CD4-positive, alpha-beta T cell (primary cell): ENCODE data around the gene PCDH9. TPM values are rescaled to one million over a fixed set of nuclear protein-coding genes. Genes with fewer than 3 reads are reported as not detected.

Experiments
- ATAC-seq: fragments of 200-7000 bp; cut with Tn5 transposase; one replicate; pipeline ENCODE4 v1.10.0; 2022; ENCODE audit warnings: mild to moderate bottlenecking; ENCODE audit not compliant: poor library complexity
- CTCF ChIA-PET: fragments of 350-600 bp; sonication (Branson Sonifier 250); formaldehyde crosslinking; loops from one replicate; lab custom pipeline; 2021; ENCODE audit warnings: antibody characterized with exemption, inconsistent platforms; lab: Charles Lee
- POLR2A ChIA-PET: fragments of 350-600 bp; sonication (Branson Sonifier 250); formaldehyde crosslinking; loops from one replicate; lab custom pipeline; 2021; ENCODE audit warnings: antibody characterized with exemption, inconsistent platforms; lab: Charles Lee
- DNase-seq, 14 experiments: peaks; one replicate each; pipeline ENCODE4 v3.0.0-alpha.2; 2013 to 2020; ENCODE audit warnings: mixed read lengths in 2 of 14
- H3K27ac ChIP-seq, 2 donors: one replicate each; pipeline versions ENCODE4 v1.5.1 to v1.7.0; 2013; ENCODE audit warnings: low read length in 2 of 2, low read depth in 1 of 2, mild to moderate bottlenecking in 1 of 2
- H3K27me3 ChIP-seq, 2 experiments: 1 replicate in 1 of 2; 2 replicates in 1 of 2; pipeline versions ENCODE4 v1.6.1 to v1.7.0; 2013; ENCODE audit warnings: low read length in 2 of 2, control low read depth in 1 of 2, mild to moderate bottlenecking in 1 of 2, moderate library complexity in 1 of 2; ENCODE audit not compliant: insufficient read depth in 2 of 2, control insufficient read depth in 1 of 2
- H3K36me3 ChIP-seq: one replicate; pipeline ENCODE4 v1.6.1; 2013; ENCODE audit warnings: low read length, control low read depth; ENCODE audit not compliant: insufficient read depth
- H3K4me1 ChIP-seq: one replicate; pipeline ENCODE4 v1.6.1; 2013; ENCODE audit warnings: low read length, control low read depth; ENCODE audit not compliant: insufficient read depth
- H3K4me3 ChIP-seq: one replicate; pipeline ENCODE4 v1.5.1; 2013; ENCODE audit warnings: mild to moderate bottlenecking, low read length, moderate library complexity
- H3K9me3 ChIP-seq, 2 experiments: 1 replicate in 1 of 2; 2 replicates in 1 of 2; pipeline versions ENCODE4 v1.6.1 to v1.7.0; 2013; ENCODE audit warnings: low read length in 2 of 2, mild to moderate bottlenecking in 2 of 2, control low read depth in 1 of 2, moderate library complexity in 1 of 2; ENCODE audit not compliant: control insufficient read depth in 1 of 2, insufficient read depth in 1 of 2
- H3K27ac Mint-ChIP-seq: one replicate; pipeline ENCODE4 v1.8.0; 2020; ENCODE audit warnings: mixed read lengths
- H3K27me3 Mint-ChIP-seq: one replicate; pipeline ENCODE4 v1.8.0; 2021; ENCODE audit warnings: mixed read lengths
- H3K36me3 Mint-ChIP-seq: one replicate; pipeline ENCODE4 v1.8.0; 2021; ENCODE audit warnings: low read depth, mixed read lengths
- H3K4me1 Mint-ChIP-seq: one replicate; pipeline ENCODE4 v1.8.0; 2021; ENCODE audit warnings: low read depth, mixed read lengths
- H3K4me3 Mint-ChIP-seq: one replicate; pipeline ENCODE4 v1.8.0; 2020; ENCODE audit warnings: mild to moderate bottlenecking, mixed read lengths
- H3K9me3 Mint-ChIP-seq: one replicate; pipeline ENCODE4 v1.8.0; 2020; ENCODE audit warnings: mixed read lengths
- intact Hi-C, 2 experiments: fragments of 100-400 bp; cut with DNase I in 1 of 2; cut with micrococcal nuclease in 1 of 2; formaldehyde crosslinking; loops; one replicate each; pipeline versions ENCODE4 v1.15.1 to v1.9.0; 2023 to 2025; cut with DNase I, micrococcal nuclease
- total RNA-seq, 174 experiments: library from RNA in 2 of 174; stranded (reverse) in 2 of 174; gene quantifications; one replicate each; pipeline ENCODE4 v1.2.3 and lab custom pipeline; 2021 to 2026
- TF ChIP-seq, protein P1 (sequence below): fragments of 200-600 bp; IDR thresholded peaks from one replicate; pipeline ENCODE4 v1.8.0; 2022; ENCODE audit warnings: antibody characterized with exemption, mild to moderate bottlenecking

PCDH9 gene
- total RNA-seq, 2 experiments from 2014 or later, result 0.08 to 0.19 TPM

DNA sequence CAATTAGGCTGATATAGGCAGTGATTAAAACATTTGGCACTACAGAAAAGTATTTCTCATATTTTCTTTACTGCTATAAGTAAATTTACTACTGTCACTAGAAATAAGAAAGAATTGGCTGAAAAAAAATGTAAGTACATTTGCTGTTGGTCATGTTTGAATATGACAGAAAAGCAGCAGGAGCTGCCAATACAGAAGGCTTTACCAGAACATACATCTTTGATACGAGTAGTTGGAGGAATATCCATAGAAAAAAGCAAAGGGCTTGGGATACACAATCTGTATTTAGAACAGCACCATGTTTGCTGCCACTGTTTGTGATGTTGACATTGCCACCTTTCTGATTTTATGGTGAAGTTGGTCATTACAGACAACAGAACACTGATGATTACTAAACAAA is 21.6 kb downstream of the PCDH9 start:
- Histone ChIP-seq H3K27me3 (no peaks in the 10 kb centered on the region), H3K36me3 (no peaks in the 10 kb centered on the region), H3K4me3 (no peak overlapping the region), H3K4me1 (no peaks in the 10 kb centered on the region), H3K27ac (no peak overlapping the region), H3K9me3 (no peaks in the 10 kb centered on the region)
- no peak for DNase-seq
- Mint-ChIP-seq H3K27ac (no peak overlapping the region), H3K9me3 (no peaks in the 10 kb centered on the region), H3K4me1 (no peaks in the 10 kb centered on the region), H3K27me3 (no peaks in the 10 kb centered on the region), H3K4me3 (no peak overlapping the region), H3K36me3 (no peaks in the 10 kb centered on the region)
- no peak for ATAC-seq
- ChIA-PET POLR2A (no interaction called here), CTCF (no interaction called here)
- TF ChIP-seq, protein P1, sequence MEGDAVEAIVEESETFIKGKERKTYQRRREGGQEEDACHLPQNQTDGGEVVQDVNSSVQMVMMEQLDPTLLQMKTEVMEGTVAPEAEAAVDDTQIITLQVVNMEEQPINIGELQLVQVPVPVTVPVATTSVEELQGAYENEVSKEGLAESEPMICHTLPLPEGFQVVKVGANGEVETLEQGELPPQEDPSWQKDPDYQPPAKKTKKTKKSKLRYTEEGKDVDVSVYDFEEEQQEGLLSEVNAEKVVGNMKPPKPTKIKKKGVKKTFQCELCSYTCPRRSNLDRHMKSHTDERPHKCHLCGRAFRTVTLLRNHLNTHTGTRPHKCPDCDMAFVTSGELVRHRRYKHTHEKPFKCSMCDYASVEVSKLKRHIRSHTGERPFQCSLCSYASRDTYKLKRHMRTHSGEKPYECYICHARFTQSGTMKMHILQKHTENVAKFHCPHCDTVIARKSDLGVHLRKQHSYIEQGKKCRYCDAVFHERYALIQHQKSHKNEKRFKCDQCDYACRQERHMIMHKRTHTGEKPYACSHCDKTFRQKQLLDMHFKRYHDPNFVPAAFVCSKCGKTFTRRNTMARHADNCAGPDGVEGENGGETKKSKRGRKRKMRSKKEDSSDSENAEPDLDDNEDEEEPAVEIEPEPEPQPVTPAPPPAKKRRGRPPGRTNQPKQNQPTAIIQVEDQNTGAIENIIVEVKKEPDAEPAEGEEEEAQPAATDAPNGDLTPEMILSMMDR, result no peak
- intact Hi-C loops, result no loop called here

DNA sequence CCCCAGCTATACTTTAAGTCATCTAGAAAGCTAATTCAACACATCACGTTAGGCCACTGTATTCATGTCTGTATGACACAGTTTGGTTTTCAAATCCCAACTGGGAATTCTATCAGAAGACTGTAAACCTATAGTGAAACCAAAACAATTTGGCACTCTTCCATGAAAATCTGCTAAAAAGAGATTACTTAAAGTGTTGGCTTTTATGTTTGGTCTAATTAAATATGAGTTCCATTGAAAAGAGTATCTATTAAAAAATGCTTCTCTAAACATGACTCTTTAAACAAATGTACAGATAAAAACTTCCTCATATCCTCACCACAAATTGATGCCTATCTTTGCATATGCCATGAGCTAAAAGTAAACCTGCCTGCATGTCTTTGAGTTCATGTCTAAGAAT is 25.4 kb downstream of the PCDH9 start:
- no peaks in the 10 kb centered on the region for H3K36me3 ChIP-seq
- no peaks in the 10 kb centered on the region for H3K27me3 Mint-ChIP-seq
- H3K27ac ChIP-seq, result no peak overlapping the region
- H3K36me3 Mint-ChIP-seq, result no peaks in the 10 kb centered on the region
- H3K4me1 ChIP-seq, result no peaks in the 10 kb centered on the region
- H3K9me3 ChIP-seq, result no peaks in the 10 kb centered on the region
- H3K27ac Mint-ChIP-seq, result no peak overlapping the region
- H3K27me3 ChIP-seq, result no peaks in the 10 kb centered on the region
- POLR2A ChIA-PET, result no interaction called here
- no peaks in the 10 kb centered on the region for H3K4me1 Mint-ChIP-seq
- DNase-seq (no peak), ATAC-seq (no peak)
- no peak overlapping the region for H3K4me3 ChIP-seq
- intact Hi-C loops, result no loop called here
- H3K4me3 Mint-ChIP-seq, result no peak overlapping the region
- H3K9me3 Mint-ChIP-seq, result no peaks in the 10 kb centered on the region
- TF ChIP-seq, protein P1, result no peak
- CTCF ChIA-PET, result no interaction called here

DNA sequence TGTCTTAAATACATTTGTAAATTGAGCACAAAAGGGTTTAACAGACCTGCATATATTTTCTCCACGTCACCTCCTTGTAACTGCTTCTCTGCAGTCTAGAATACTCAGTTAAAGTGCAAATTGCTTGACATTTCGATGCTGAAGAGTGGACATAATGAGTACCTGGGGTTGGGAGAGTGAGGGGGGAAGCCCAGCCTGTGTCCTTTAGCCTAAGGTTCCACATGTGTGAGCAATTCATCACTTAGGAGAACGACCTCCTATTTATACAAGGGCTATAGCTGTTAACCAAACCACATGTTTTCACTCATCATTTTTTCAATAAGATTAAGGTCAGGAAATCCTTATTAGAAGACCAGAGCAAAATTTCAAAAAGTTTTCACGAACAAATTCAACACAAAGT is 29.5 kb downstream of the PCDH9 start:
- ChIA-PET POLR2A (no interaction called here), CTCF (no interaction called here)
- H3K4me3 ChIP-seq, result no peak overlapping the region
- H3K27ac ChIP-seq, result no peak overlapping the region
- H3K9me3 ChIP-seq, result no peaks in the 10 kb centered on the region
- Mint-ChIP-seq H3K4me3 (no peak overlapping the region), H3K27ac (no peak overlapping the region), H3K27me3 (no peaks in the 10 kb centered on the region), H3K9me3 (no peaks in the 10 kb centered on the region), H3K4me1 (no peaks in the 10 kb centered on the region), H3K36me3 (no peaks in the 10 kb centered on the region)
- intact Hi-C loops, result no loop called here
- no peaks in the 10 kb centered on the region for H3K4me1 ChIP-seq
- no peak for ATAC-seq
- no peak for DNase-seq
- H3K36me3 ChIP-seq, result no peaks in the 10 kb centered on the region
- TF ChIP-seq, protein P1, result no peak
- no peaks in the 10 kb centered on the region for H3K27me3 ChIP-seq
